Activated T-helper 1 cell treated with anti-CD3 and anti-CD28 coated beads, Interleukin-12 subunit alpha, Interleukin-12 subunit beta, Interleukin-2, Interleukin-4 antibody, amounts not matched to agents 30 ng/mL and 10 ng/mL and 1 ng/mL, durations not matched to agents 14 hours and 24 hours and 36 hours (primary cell): ENCODE data around the gene SLC6A17. TPM values are rescaled to one million over a fixed set of nuclear protein-coding genes. Genes with fewer than 3 reads are reported as not detected.

Experiments used
- DNase-seq: peaks from one replicate; pipeline ENCODE4 v3.0.0; 2021; ENCODE audit warnings: low spot score
- H3K27ac Mint-ChIP-seq: one replicate; pipeline ENCODE4 v1.8.0; 2021; ENCODE audit warnings: mild to moderate bottlenecking, mixed read lengths
- H3K27me3 Mint-ChIP-seq: one replicate; pipeline ENCODE4 v1.8.0; 2022; ENCODE audit warnings: mild to moderate bottlenecking, moderate library complexity, mixed read lengths; ENCODE audit not compliant: insufficient read depth
- H3K36me3 Mint-ChIP-seq: one replicate; pipeline ENCODE4 v1.8.0; 2021; ENCODE audit warnings: low read depth, mixed read lengths
- H3K4me1 Mint-ChIP-seq: one replicate; pipeline ENCODE4 v1.8.0; 2021; ENCODE audit warnings: low read depth, mixed read lengths
- H3K4me3 Mint-ChIP-seq: one replicate; pipeline ENCODE4 v1.8.0; 2021; ENCODE audit warnings: mild to moderate bottlenecking, moderate library complexity, mixed read lengths
- H3K9me3 Mint-ChIP-seq: one replicate; pipeline ENCODE4 v1.8.0; 2021; ENCODE audit warnings: mixed read lengths
- intact Hi-C: fragments of 100-400 bp; cut with micrococcal nuclease; formaldehyde crosslinking; loops from one replicate; pipeline ENCODE4 v1.15.1; 2024
- total RNA-seq: library from RNA; stranded (reverse); gene quantifications from 2 replicates; pipeline ENCODE4 v1.2.3, GENCODE V29; 2022

Gene SLC6A17
- total RNA-seq, 1 donor from 2014 or later = 0.23 TPM

DNA sequence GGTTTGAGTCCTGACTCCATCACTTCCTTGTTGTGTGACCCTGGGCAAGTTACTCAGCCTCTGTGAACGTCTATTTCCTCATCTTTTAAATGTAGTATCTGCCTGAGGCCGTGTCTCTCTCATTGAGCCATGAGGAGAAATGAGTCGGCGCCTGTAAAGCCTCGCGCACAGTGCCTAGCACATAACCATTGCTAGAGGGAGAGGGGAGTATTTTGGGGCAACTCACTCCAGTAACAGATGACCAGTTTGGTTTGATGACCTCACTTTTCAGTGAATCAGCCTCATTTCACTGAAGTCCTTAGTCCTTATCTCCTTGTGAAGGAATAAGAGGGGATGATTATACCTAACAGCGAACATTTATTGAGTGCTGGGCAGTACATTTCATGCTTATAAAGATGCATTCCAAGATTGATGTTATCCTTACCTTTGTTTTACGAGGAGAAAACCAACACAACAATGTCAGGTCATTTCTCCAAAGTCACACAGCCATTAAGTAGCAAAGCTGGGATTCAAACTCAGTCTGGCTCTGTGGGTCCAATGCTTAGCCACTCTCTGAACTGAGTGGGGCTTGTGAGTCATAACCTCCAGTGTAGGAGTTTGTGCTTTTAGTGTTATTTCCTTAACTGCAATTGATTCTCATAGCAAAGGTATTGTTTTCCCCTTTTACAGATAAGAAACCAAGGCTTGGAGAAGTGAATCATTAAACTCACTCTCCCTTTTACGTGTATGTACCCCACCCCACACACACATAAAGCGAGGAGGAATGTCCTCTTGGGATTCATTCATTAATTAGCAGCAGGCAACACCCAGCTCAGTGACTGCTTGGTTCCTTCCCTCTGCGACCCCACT is 85.8 kb downstream of the SLC6A17 start:
- Mint-ChIP-seq H3K27ac (peak overlapping the region; percentile 80), H3K36me3 (peaks cover 4% of the 10 kb centered on the region), H3K4me1 (peaks cover 51% of the 10 kb centered on the region), H3K9me3 (no peaks in the 10 kb centered on the region), H3K4me3 (no peak overlapping the region), H3K27me3 (no peaks in the 10 kb centered on the region)
- intact Hi-C loops = loop anchor here (1.0 to 10.0 kb wide), 7 partner anchors 25 to 969 kb away; partner anchors contain the start of genes DENND2D and STRIP1
- no peak for DNase-seq

DNA sequence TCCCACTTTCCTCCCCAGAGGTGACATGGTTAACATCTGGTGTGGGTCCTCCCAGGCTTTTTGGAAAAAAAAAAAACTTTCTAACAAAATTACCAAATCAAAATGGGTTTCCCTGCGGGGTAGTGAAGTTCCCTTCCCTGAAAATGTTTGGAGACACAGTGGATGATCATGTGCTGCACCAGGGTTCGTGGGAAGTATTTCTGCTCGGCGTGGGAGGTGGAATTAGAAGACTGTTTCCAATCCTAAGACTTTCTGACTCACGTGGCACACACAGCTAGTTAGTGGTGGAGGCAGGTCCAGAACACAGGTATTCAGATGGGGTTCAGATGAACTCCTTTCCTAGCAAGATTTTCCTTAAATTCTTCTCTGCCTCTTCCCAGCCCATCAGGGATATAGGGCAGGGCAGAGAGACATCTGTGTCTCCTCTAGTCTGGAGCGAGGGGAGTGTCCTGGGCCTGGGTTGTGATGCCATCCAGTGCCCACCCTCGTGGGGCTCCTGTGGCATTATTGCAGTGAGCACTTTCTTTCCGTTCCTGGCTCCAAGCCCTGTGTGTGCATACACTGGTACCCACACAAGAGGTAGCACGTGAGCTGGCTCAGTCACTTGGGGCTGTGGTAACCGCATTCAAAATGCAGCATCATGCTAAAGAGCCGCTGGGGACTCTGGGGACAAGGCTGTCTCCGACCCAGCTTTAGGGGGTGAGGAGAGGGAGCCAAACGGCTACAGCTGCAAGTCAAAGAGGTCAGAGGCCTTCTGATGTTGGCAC is 87.3 kb downstream of the SLC6A17 start:
- intact Hi-C loops = loop anchor here (5.0 to 10.0 kb wide), 2 partner anchors 35 to 967 kb away; partner anchors contain the start of gene DENND2D
- Mint-ChIP-seq H3K27ac (no peak overlapping the region), H3K4me3 (no peak overlapping the region), H3K36me3 (peaks cover 4% of the 10 kb centered on the region), H3K4me1 (peaks cover 51% of the 10 kb centered on the region), H3K27me3 (no peaks in the 10 kb centered on the region), H3K9me3 (no peaks in the 10 kb centered on the region)
- no peak for DNase-seq

DNA sequence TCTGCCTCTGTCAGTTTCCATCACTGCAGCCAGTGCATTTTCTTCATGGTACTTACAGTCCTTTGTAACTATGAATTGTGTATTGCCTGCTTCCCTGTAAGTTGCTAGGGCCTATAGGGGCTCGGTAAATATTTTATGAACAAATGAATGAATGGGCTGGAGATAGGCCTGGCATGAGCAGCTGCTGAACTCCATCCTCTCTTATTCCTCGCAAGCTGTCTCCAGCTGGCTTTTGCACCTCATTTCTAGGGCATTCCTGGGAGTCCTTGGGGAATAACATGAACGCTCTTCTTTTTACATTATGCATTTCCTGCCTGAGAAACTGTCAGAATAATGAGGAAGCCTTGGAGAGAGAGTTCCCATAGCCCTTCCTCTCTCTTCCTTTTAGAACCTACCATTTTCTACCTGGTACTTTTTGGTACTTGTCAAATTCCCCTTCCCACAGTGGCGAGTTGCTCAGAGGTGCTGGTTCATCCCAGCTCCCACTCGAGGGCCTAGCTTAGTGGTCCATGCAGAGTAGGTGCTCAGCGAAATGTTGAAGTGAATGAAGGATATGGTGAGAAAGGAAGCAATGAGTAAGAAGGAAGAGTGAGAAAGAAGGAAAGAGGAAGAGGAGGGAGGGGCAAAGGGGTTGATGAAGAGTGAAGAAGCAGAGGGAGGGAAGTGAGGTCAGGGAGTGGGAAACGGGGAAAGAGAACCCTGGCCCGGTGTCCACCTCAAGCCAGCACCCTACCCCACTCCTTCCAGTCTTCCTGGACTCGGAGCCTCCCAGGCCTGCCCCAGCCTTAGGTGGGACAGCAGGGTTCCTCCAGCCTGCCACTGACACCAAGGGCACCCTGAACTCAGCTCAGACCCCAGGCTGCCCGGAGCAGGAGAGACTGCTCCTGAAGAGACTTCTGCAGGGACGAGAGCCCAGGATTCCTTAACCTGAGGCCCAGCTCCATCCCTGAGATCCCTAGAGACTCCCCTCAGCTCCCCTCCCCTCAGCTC is 89.4 kb downstream of the SLC6A17 start:
- H3K4me1 Mint-ChIP-seq = peaks cover 56% of the 10 kb centered on the region

DNA sequence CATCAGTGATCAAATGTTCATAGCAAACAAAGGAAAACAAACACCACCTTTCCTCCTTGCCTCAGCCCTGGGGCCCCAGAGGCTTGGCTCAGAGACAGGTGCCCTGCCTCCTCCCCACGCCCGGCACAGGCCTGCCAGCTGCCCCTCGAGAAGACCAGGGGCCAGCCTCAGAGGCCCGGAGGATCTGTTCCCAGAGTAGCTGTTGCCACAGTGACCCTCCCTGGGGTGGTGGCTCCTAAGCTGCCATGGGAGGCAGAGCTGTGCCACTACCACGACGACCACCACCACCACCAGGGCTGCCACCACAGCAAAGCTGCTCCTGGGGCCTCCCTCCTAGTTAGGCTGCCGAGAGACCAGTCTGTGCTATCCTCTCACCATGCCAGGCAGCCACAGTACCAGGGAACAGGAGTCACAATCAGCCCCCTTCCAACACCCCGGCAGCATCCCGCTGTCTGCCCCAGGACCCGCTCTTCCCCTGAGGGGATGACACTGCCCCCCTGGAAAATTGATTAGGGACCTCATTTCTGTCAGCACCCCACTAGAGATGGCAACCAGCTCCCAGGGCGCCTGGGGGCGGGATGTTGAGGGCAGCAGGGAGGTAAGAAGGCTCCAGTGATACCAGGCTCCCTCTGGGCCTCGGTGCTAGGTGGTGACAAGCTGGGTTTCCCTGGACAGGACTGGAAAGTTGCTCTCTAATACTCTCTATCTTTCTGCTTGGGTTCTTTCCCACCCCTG is 90.3 kb downstream of the SLC6A17 start:
- intact Hi-C loops = no loop called here
- Mint-ChIP-seq H3K27ac (no peak overlapping the region), H3K4me1 (peaks cover 47% of the 10 kb centered on the region), H3K27me3 (no peaks in the 10 kb centered on the region), H3K4me3 (no peak overlapping the region), H3K36me3 (no peaks in the 10 kb centered on the region), H3K9me3 (no peaks in the 10 kb centered on the region)
- no peak for DNase-seq

More for the DNA sequence above, 89.4 kb downstream of the SLC6A17 start:
- H3K9me3 Mint-ChIP-seq = no peaks in the 10 kb centered on the region
- H3K27me3 Mint-ChIP-seq = no peaks in the 10 kb centered on the region
- H3K4me3 Mint-ChIP-seq = no peak overlapping the region
- no peak for DNase-seq
- H3K27ac Mint-ChIP-seq = no peak overlapping the region
- peaks cover 2% of the 10 kb centered on the region for H3K36me3 Mint-ChIP-seq
- intact Hi-C loops = loop anchor here (5.0 to 10.0 kb wide), 2 partner anchors 37 to 965 kb away; partner anchors contain the start of gene DENND2D

DNA sequence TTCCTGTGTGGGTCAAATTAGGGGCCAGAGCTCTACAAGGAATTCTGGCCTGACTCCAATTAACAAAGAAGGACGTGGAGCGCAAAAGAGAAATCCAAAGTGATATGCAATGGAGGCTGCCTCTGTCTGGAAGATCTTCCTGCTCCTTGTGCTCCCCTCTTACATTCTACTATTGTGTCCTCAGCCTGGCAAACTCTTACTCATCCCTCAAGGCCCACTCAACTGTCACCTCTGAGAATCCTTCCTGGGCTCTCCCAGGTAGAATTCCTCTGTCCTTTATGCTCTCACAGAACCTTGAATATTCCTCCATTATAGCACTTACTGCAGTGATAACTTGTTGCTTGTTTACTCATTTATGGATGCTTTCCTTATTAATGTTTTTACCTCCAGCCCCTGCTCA is 91.2 kb downstream of the SLC6A17 start:
- Mint-ChIP-seq H3K27ac (no peak overlapping the region), H3K36me3 (no peaks in the 10 kb centered on the region), H3K4me1 (peaks cover 38% of the 10 kb centered on the region), H3K9me3 (no peaks in the 10 kb centered on the region), H3K27me3 (no peaks in the 10 kb centered on the region), H3K4me3 (no peak overlapping the region)
- intact Hi-C loops = no loop called here
- no peak for DNase-seq

DNA sequence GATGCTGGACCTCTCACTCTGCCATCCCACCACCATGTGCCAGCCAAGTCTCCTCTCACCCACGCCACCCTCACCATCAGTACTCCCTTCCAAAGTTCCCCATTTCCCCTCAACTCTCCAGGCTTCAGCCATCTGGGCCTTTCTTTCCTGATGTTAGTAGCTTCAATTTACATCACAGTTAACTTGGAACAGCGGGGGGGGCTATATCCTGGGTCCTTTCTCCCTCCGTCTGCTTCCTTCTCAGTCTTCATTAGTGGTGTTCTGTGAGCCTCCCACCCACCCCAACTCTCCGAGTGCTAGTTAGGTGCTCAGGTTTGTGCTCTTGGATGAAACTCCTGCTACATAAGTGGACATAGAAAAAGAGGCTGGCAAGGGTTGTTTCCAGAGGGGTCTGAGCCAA is 91.8 kb downstream of the SLC6A17 start:
- Mint-ChIP-seq H3K27me3 (no peaks in the 10 kb centered on the region), H3K36me3 (no peaks in the 10 kb centered on the region), H3K9me3 (no peaks in the 10 kb centered on the region), H3K4me1 (peaks cover 33% of the 10 kb centered on the region), H3K27ac (no peak overlapping the region), H3K4me3 (no peak overlapping the region)
- intact Hi-C loops = no loop called here
- no peak for DNase-seq

DNA sequence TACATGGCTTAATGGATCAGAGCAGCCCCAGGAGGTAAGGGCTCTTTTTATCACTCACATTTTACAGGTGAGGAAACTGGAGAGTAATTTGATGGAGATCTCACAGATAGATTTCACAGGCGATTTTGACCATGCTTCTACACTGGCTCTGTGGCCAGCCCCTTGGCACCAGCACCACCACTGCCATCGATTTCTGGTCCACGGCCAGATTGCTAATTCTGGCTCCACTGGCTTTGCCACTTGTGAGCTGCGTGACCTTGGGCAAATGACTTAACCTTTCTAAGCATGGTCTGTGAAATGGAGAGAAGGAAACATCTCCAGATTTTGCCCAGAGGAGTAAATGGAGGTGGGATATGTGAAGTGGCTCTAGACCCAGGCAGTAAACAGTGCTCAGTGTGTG is 92.4 kb downstream of the SLC6A17 start:
- DNase-seq = no peak
- Mint-ChIP-seq H3K27ac (no peak overlapping the region), H3K4me3 (no peak overlapping the region), H3K9me3 (no peaks in the 10 kb centered on the region), H3K4me1 (peaks cover 28% of the 10 kb centered on the region), H3K27me3 (no peaks in the 10 kb centered on the region), H3K36me3 (no peaks in the 10 kb centered on the region)
- intact Hi-C loops = no loop called here

DNA sequence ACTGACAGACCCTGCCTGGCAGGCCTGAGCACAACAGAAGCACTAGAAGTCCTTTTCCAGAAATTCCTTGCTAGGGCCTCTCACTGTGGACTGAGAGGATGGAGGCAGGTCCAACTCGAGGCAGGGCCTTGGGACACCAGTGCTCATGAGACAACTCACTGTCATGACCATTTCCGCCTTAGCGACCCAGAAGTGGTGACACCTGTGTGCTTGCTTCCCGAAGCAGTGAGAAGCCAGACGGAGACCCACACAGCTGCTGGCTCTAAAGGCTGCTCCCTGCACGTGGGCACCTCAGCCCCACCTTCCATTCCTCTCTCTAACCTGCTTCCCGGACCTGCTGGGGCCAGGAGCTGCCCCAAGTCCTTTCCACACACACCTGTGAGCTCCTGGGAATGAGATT is 92.9 kb downstream of the SLC6A17 start:
- intact Hi-C loops = no loop called here
- Mint-ChIP-seq H3K27ac (no peak overlapping the region), H3K4me1 (peaks cover 26% of the 10 kb centered on the region), H3K36me3 (no peaks in the 10 kb centered on the region), H3K27me3 (no peaks in the 10 kb centered on the region), H3K4me3 (no peak overlapping the region), H3K9me3 (no peaks in the 10 kb centered on the region)
- no peak for DNase-seq

DNA sequence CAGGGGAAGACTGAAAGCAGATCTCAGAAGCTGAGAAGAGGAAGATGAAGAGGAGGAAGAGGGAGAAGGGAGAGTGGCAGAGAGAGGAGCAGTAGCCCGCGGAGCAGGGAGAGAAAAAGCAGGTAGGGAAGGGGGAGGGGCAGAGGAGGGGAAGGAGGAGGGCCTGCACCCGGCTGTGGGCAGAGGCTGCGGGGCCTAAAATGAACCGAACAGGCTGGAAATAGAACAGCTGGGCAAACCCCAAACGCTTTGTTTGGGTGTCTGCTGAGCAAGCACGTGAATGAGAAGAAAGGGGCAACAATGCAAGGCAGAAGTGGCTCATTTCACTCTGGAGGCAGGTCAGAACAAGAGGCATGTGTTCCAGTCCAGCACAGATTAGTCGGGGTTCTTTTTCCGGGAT is 93.3 kb downstream of the SLC6A17 start:
- peaks cover 22% of the 10 kb centered on the region for H3K4me1 Mint-ChIP-seq
- H3K27me3 Mint-ChIP-seq = no peaks in the 10 kb centered on the region
- no peaks in the 10 kb centered on the region for H3K36me3 Mint-ChIP-seq
- no peak overlapping the region for H3K27ac Mint-ChIP-seq
- no peak overlapping the region for H3K4me3 Mint-ChIP-seq
- no peaks in the 10 kb centered on the region for H3K9me3 Mint-ChIP-seq
- intact Hi-C loops = no loop called here
- DNase-seq = no peak

DNA sequence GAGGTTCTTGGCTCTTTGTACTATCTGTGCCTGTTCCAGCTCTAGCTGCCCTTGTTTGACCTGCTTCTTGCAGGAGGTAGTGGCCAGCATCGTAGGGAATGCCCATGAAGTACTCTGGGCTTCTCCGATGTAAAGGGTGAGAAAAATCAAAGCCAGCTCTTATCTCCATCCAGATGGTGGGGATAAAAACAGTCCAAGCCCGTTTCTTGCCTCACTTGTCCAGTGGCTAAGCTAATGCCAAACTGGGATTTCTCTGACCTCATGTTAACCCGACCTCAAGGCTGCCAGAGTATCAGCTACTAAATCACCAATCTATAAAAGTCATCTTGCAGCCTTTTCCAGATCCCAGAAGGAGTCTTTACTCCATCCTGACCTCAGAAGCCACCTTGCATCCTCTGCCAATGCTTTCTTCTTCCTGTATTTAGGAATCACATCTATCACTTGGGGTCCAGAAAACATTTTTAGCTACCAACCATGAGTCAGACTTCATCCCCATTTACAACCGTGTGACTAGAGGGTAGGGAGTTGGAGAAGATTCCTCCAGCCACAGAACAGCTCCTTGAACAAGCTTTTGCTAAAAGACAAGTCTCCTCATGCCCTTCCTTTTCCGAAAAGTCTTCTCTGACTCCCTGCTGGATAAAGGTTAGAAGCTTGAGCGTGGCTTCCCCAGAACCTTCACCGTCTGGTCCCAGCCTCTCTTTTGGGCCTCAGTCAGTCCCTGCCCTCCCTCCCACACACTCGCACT is 95.8 kb downstream of the SLC6A17 start:
- Mint-ChIP-seq H3K4me1 (peaks cover 8% of the 10 kb centered on the region), H3K36me3 (no peaks in the 10 kb centered on the region), H3K4me3 (no peak overlapping the region), H3K27me3 (no peaks in the 10 kb centered on the region), H3K9me3 (no peaks in the 10 kb centered on the region), H3K27ac (no peak overlapping the region)
- no peak for DNase-seq
- intact Hi-C loops = no loop called here

DNA sequence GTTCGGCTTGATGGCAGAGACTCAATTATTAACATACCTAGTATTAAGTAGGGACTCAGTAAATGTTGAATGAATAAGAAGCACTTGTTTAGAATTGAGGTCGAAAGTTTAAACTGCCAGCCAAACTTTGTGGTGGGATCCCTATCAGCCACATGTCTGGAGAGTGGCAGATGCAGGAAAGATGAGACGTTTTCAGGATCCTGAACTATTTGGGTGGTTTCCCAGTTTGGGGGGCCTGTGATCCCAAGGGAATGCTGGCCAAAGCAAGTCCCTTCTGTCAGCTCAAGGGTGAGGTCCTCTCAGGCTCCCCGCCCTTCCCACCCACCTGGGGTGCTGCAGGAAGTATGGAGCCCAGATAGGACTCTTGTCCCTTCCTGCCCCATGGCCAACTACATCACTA is 98.5 kb downstream of the SLC6A17 start:
- Mint-ChIP-seq H3K27me3 (no peaks in the 10 kb centered on the region), H3K27ac (no peak overlapping the region), H3K4me1 (peaks cover 2% of the 10 kb centered on the region), H3K36me3 (no peaks in the 10 kb centered on the region), H3K4me3 (no peak overlapping the region), H3K9me3 (no peaks in the 10 kb centered on the region)
- DNase-seq = no peak
- intact Hi-C loops = no loop called here
